Measurements from ENCODE around the gene DIS3L2.

GRCh38 chr2:232058931-232059330 is 97.4 kb downstream of the DIS3L2 start:
- TF ChIP-seq CTCF (IDR thresholded peaks at IDR 0.05 in 4 of 5, conservative IDR thresholded peaks at IDR 0.05 in 1 of 5) (no peak), POLR2A (IDR thresholded peaks at IDR 0.05) (no peak)

Data from gastrocnemius medialis (tissue), 4 donors.